Neutrophil (primary cell): ENCODE data around the gene HOXC10.

Experiments used
- H3K27ac ChIP-seq: fragments of 200-600 bp; sonication (generic); 2 replicates; pipeline ENCODE4 v1.5.1; 2016; ENCODE audit warnings: mild to moderate bottlenecking, moderate library complexity
- H3K27me3 ChIP-seq: fragments of 200-600 bp; sonication (generic); 2 replicates; pipeline ENCODE4 v1.6.0; 2016; ENCODE audit warnings: mild to moderate bottlenecking
- H3K36me3 ChIP-seq: fragments of 200-600 bp; sonication (generic); 2 replicates; pipeline ENCODE4 v1.5.1; 2017
- H3K4me1 ChIP-seq, 2 experiments: fragments of 200-600 bp in 1 of 2; sonication (generic) in 1 of 2; 1 replicate in 1 of 2; 2 replicates in 1 of 2; pipeline versions ENCODE4 v1.5.1 to v1.6.1; 2013 to 2016; ENCODE audit warnings: low read depth in 1 of 2, low read length in 1 of 2, mild to moderate bottlenecking in 1 of 2, moderate library complexity in 1 of 2; ENCODE audit not compliant: control insufficient read depth in 1 of 2, insufficient read depth in 1 of 2
- H3K4me3 ChIP-seq, 2 experiments: fragments of 200-600 bp in 1 of 2; sonication (generic) in 1 of 2; 1 replicate in 1 of 2; 2 replicates in 1 of 2; pipeline ENCODE4 v1.5.1; 2013 to 2016; ENCODE audit warnings: low read depth in 1 of 2, low read length in 1 of 2, mild to moderate bottlenecking in 1 of 2, moderate library complexity in 1 of 2
- H3K9me3 ChIP-seq: fragments of 200-600 bp; sonication (generic); 2 replicates; pipeline ENCODE4 v1.5.1; 2016
- TF ChIP-seq, protein P1 (sequence below): fragments of 200-600 bp; sonication (generic); IDR thresholded peaks from 2 replicates; pipeline ENCODE4 v1.5.1; 2016; ENCODE audit warnings: antibody characterized with exemption

The HOXC10 gene

DNA sequence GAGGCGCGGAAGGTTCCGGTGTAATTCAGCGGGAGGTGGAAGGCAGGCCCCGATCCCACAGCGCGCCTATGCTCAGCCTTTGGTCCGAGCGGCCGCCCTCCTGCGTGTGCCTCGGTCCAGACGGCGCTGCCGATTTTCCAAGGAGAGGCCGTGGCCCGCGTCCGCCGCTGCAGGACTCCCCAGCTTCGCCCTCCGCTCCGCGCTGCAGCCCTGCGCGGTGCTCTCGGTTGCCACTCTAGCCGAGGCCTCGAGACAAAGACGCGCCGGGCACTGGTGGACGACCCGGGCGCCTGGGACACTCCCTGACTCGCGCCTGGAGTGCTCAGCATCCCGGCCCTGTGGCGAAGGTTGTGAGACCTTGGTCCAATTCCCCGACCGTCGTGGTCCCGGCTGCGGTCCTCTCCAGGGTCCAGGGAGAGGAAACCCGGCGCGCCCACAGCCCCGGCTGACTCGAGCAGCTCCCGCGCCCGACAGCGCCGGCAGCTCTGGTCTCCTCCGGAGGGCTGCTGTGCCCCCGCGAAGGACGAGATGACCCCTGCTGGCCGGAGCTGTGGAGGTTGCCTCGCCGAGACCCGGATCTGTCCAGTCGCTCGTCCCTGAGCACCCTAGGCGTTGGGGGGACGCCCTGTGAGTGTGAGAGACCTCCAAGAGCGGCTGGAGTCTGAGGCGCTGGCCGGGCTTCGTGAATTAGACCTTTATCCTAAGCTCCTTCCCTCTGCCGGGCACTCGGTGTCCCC lies 23.8 kb upstream of the HOXC10 start:
- no peak overlapping the region for H3K27ac ChIP-seq
- no peaks in the 10 kb centered on the region for H3K4me1 ChIP-seq
- TF ChIP-seq, protein P1, sequence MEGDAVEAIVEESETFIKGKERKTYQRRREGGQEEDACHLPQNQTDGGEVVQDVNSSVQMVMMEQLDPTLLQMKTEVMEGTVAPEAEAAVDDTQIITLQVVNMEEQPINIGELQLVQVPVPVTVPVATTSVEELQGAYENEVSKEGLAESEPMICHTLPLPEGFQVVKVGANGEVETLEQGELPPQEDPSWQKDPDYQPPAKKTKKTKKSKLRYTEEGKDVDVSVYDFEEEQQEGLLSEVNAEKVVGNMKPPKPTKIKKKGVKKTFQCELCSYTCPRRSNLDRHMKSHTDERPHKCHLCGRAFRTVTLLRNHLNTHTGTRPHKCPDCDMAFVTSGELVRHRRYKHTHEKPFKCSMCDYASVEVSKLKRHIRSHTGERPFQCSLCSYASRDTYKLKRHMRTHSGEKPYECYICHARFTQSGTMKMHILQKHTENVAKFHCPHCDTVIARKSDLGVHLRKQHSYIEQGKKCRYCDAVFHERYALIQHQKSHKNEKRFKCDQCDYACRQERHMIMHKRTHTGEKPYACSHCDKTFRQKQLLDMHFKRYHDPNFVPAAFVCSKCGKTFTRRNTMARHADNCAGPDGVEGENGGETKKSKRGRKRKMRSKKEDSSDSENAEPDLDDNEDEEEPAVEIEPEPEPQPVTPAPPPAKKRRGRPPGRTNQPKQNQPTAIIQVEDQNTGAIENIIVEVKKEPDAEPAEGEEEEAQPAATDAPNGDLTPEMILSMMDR, result no peak
- H3K9me3 ChIP-seq, result no peaks in the 10 kb centered on the region
- H3K36me3 ChIP-seq, result no peaks in the 10 kb centered on the region
- H3K4me3 ChIP-seq, result no peak overlapping the region
- H3K27me3 ChIP-seq, result peaks cover 100% of the 10 kb centered on the region

DNA sequence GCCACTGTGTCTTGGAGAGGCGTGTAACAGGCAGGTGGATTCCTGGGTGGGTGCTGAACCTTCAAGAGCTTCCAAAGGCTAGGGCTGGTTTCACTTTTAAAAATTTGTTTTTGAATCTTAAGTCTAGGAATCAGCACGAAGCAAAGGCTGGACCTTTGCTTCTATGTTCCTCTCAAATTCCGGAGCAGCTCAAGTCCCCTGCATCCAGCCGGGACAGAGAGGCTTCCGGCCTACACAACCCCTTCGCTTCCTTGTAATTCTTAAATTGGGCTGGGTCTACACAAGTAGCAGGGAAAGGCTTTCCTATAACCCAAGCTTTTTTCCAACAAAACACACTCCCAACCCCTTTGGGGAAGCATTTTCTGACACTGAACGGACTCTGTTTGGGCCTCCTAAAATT lies 21.9 kb upstream of the HOXC10 start:
- H3K9me3 ChIP-seq, result no peaks in the 10 kb centered on the region
- no peak overlapping the region for H3K4me3 ChIP-seq
- H3K4me1 ChIP-seq, result no peaks in the 10 kb centered on the region
- H3K27me3 ChIP-seq, result peaks cover 100% of the 10 kb centered on the region
- no peaks in the 10 kb centered on the region for H3K36me3 ChIP-seq
- no peak overlapping the region for H3K27ac ChIP-seq
- TF ChIP-seq, protein P1, result no peak

DNA sequence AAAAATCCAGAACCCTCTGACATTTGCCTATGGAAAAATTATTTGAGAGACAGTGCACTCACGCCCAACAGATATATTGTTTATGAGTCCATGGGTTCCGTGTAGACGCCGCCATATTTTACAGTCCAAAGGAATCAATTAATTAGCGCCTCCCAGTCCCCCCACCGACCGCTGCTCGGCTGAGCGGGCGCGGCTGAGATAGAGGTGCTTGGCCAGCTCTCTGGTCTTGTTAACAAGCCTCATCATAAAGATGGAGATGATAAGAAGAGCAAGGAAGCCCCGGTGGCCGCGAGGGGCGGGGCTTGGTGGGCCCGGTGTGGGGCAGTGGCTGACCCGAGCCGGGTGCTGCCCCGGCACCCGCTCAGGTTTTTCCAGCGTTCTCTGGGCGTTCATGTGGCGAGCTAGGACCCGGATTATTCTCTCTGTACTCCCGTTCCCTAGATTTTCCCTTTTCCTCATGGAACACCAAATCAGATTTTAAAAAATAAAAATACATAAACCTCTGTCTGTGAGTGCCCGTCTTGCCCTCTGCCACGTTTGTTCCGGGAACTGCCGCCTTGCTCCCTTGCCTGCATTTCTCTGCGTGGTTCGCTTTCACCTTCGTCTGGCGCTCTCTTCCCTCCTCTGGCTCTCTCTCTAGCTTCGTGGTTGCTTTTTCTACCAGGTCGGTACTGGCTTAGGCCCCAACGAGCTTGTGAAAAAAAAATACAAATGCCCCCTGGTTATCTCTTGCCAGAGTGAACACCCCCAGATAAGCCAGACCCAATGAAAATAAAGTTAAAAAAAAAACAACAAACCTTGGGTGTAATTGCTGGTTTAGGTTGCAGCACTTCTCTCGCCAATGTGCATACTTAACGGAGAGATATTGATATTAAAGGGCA lies 21.3 kb upstream of the HOXC10 start:
- peaks cover 100% of the 10 kb centered on the region for H3K27me3 ChIP-seq
- no peaks in the 10 kb centered on the region for H3K4me1 ChIP-seq
- TF ChIP-seq, protein P1, result no peak
- no peak overlapping the region for H3K27ac ChIP-seq
- no peaks in the 10 kb centered on the region for H3K9me3 ChIP-seq
- no peak overlapping the region for H3K4me3 ChIP-seq
- H3K36me3 ChIP-seq, result no peaks in the 10 kb centered on the region

DNA sequence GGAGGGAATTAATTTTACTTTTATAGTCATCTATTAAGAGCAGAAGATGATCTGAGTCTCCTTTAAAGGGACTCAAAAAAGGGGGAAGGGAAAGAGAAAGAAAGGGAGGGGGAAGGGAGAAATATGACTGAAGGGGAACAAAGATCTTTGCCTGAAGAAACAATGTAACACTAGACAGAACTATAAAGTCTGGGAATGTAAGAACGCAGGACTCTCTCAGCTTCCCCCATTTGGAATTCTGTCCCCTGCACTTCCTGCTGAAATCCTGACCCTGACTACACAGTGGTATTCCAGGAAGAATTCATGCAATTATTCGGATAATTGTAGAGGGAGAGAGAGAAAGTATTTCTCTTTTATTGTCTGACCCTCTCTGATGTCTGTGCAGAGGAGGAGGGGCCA lies 20.6 kb upstream of the HOXC10 start:
- H3K36me3 ChIP-seq, result no peaks in the 10 kb centered on the region
- no peak overlapping the region for H3K4me3 ChIP-seq
- peaks cover 100% of the 10 kb centered on the region for H3K27me3 ChIP-seq
- TF ChIP-seq, protein P1, result no peak
- no peak overlapping the region for H3K27ac ChIP-seq
- H3K9me3 ChIP-seq, result no peaks in the 10 kb centered on the region
- no peaks in the 10 kb centered on the region for H3K4me1 ChIP-seq

DNA sequence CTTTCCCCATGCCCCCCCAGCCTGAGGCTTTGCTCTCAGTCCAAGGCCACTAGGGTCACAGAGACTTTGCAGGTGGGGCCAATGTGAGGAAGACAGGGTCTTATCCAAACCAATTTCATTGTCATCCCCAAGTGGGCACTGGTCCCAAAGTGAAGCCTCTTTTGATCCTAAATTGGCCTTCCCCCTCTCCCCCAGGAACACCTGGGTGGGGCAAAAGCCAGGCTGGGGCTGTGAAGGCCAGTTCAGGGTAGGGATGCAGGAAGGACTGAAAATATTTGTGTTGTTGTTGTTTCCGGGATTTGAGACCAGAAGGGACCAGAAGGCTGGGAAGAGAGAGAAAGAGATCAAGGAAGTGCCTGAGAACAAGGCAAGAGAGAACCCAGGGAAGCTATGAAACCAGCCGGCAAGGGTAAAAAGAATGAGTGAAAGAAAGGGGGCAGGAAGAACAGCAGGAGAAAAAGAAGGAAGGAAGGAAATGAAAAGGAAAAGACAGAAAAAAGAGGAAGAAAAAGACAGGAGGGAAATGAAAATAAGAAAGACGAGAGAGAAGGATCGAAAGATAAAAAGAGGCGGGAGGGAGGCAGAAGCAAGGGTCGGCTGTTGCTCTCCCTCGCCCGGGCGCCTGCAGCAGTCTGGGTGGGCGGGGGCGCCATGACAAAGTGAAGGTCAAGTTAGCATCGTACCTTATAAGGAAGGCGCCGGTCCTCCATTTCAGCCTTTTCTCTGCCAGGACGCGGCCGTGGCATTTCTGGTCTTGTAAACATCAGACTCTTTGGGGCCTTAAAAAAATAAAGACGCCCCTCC lies 19.5 kb upstream of the HOXC10 start:
- Histone ChIP-seq H3K27ac (no peak overlapping the region), H3K36me3 (no peaks in the 10 kb centered on the region)
- TF ChIP-seq, protein P1, result no peak

More for the DNA sequence above, 19.5 kb upstream of the HOXC10 start:
- Histone ChIP-seq H3K4me3 (no peak overlapping the region), H3K9me3 (no peaks in the 10 kb centered on the region), H3K27me3 (peaks cover 100% of the 10 kb centered on the region), H3K4me1 (no peaks in the 10 kb centered on the region)
